Neutrophil (primary cell): ENCODE results near the gene FUS.
"Not testable (repeated sequence)": the region's sequence is repeated elsewhere in the genome, so short reads cannot be mapped to it uniquely, and the experiment has no call there.

Source experiments
- H3K27ac ChIP-seq: fragments of 200-600 bp; sonication (generic); 2 replicates; pipeline ENCODE4 v1.5.1; 2016; ENCODE audit warnings: mild to moderate bottlenecking, moderate library complexity
- H3K27me3 ChIP-seq: fragments of 200-600 bp; sonication (generic); 2 replicates; pipeline ENCODE4 v1.6.0; 2016; ENCODE audit warnings: mild to moderate bottlenecking
- H3K36me3 ChIP-seq: fragments of 200-600 bp; sonication (generic); 2 replicates; pipeline ENCODE4 v1.5.1; 2017
- H3K4me1 ChIP-seq, 2 experiments: fragments of 200-600 bp in 1 of 2; sonication (generic) in 1 of 2; 1 replicate in 1 of 2; 2 replicates in 1 of 2; pipeline versions ENCODE4 v1.5.1 to v1.6.1; 2013 to 2016; ENCODE audit warnings: low read depth in 1 of 2, low read length in 1 of 2, mild to moderate bottlenecking in 1 of 2, moderate library complexity in 1 of 2; ENCODE audit not compliant: control insufficient read depth in 1 of 2, insufficient read depth in 1 of 2
- H3K4me3 ChIP-seq, 2 experiments: fragments of 200-600 bp in 1 of 2; sonication (generic) in 1 of 2; 1 replicate in 1 of 2; 2 replicates in 1 of 2; pipeline ENCODE4 v1.5.1; 2013 to 2016; ENCODE audit warnings: low read depth in 1 of 2, low read length in 1 of 2, mild to moderate bottlenecking in 1 of 2, moderate library complexity in 1 of 2
- H3K9me3 ChIP-seq: fragments of 200-600 bp; sonication (generic); 2 replicates; pipeline ENCODE4 v1.5.1; 2016
- CTCF ChIP-seq: fragments of 200-600 bp; sonication (generic); IDR thresholded peaks from 2 replicates; pipeline ENCODE4 v1.5.1; 2016; ENCODE audit warnings: antibody characterized with exemption

FUS gene

GRCh38 chr16:31191697-31192428 lies 11.9 kb downstream of the FUS start:
- Histone ChIP-seq H3K9me3 (no peaks in the 10 kb centered on the region), H3K27me3 (no peaks in the 10 kb centered on the region), H3K27ac (peak overlapping the region; percentile 6), H3K4me3 (no peak overlapping the region), H3K4me1 (peaks cover 16 to 17% of the 10 kb centered on the region in 2 experiments), H3K36me3 (peaks cover 96% of the 10 kb centered on the region)
- no peak for TF ChIP-seq CTCF

- no peak overlapping the region for H3K4me3 ChIP-seq
- peaks cover 16 to 21% of the 10 kb centered on the region in 2 experiments for H3K4me1 ChIP-seq
- no peaks in the 10 kb centered on the region for H3K27me3 ChIP-seq
- H3K27ac ChIP-seq = peak overlapping the region; percentile 4
- H3K36me3 ChIP-seq = peaks cover 94% of the 10 kb centered on the region
- TF ChIP-seq CTCF = no peak
- no peaks in the 10 kb centered on the region for H3K9me3 ChIP-seq
These were observed 13.1 kb downstream of the FUS start for GRCh38 chr16:31192856-31193642.

GRCh38 chr16:31193874-31194273 lies 13.9 kb downstream of the FUS start:
- Histone ChIP-seq H3K4me3 (no peak overlapping the region), H3K36me3 (peaks cover 92% of the 10 kb centered on the region), H3K27ac (no peak overlapping the region), H3K9me3 (no peaks in the 10 kb centered on the region), H3K27me3 (no peaks in the 10 kb centered on the region), H3K4me1 (peaks cover 25 to 29% of the 10 kb centered on the region in 2 experiments)
- no peak for TF ChIP-seq CTCF

GRCh38 chr16:31194898-31195297 lies 15.0 kb downstream of the FUS start:
- no peak for TF ChIP-seq CTCF
- Histone ChIP-seq H3K4me3 (no peak overlapping the region), H3K27me3 (no peaks in the 10 kb centered on the region), H3K4me1 (peaks cover 33 to 40% of the 10 kb centered on the region in 2 experiments), H3K27ac (peak overlapping the region; percentile 89), H3K9me3 (no peaks in the 10 kb centered on the region), H3K36me3 (peaks cover 92% of the 10 kb centered on the region)

GRCh38 chr16:31195861-31196260 lies 15.9 kb downstream of the FUS start:
- not testable (repeated sequence) for H3K9me3 ChIP-seq, H3K27me3 ChIP-seq, H3K4me3 ChIP-seq
- peaks cover 42 to 49% of the 10 kb centered on the region in 2 experiments for H3K4me1 ChIP-seq
- H3K36me3 ChIP-seq = peaks cover 92% of the 10 kb centered on the region
- H3K27ac ChIP-seq = peak overlapping the region; percentile 89
